GM12875 (cell line): ENCODE data around the gene HCFC1.

Source experiments
- H3K4me3 ChIP-seq: one replicate; pipeline ENCODE4 v1.5.1; 2011; ENCODE audit warnings: low read depth, low read length, control low read depth
- TF ChIP-seq, protein P1 (sequence below): IDR thresholded peaks from 2 replicates; pipeline ENCODE4 v1.5.1; 2011; ENCODE audit warnings: low read depth, mild to moderate bottlenecking, control low read depth, inconsistent platforms, low read length, moderate library complexity, borderline replicate concordance; ENCODE audit not compliant: insufficient read depth

The HCFC1 gene

DNA sequence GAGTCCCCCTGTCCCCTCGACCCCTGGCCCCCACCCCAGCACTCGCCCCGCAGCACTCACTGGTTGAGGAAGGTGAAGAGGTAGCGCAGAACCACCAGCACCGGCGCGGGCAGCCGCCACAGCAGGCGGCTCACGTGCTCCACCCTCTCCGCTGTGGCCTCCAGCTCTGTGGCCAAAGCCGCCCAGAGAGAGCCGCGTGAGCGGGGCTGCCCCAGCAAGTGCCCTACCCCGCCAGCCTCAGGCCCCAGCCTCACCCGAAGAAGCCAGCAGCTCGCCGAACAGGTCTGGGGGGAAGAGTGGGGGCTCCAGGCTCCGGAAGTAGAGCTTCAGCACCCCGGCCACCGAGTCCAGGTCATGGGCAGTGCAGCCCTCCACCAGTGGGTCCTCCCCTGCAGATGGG lies 61.2 kb downstream of the HCFC1 start:
- no peak overlapping the region for H3K4me3 ChIP-seq
- TF ChIP-seq, protein P1, sequence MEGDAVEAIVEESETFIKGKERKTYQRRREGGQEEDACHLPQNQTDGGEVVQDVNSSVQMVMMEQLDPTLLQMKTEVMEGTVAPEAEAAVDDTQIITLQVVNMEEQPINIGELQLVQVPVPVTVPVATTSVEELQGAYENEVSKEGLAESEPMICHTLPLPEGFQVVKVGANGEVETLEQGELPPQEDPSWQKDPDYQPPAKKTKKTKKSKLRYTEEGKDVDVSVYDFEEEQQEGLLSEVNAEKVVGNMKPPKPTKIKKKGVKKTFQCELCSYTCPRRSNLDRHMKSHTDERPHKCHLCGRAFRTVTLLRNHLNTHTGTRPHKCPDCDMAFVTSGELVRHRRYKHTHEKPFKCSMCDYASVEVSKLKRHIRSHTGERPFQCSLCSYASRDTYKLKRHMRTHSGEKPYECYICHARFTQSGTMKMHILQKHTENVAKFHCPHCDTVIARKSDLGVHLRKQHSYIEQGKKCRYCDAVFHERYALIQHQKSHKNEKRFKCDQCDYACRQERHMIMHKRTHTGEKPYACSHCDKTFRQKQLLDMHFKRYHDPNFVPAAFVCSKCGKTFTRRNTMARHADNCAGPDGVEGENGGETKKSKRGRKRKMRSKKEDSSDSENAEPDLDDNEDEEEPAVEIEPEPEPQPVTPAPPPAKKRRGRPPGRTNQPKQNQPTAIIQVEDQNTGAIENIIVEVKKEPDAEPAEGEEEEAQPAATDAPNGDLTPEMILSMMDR: no peak

DNA sequence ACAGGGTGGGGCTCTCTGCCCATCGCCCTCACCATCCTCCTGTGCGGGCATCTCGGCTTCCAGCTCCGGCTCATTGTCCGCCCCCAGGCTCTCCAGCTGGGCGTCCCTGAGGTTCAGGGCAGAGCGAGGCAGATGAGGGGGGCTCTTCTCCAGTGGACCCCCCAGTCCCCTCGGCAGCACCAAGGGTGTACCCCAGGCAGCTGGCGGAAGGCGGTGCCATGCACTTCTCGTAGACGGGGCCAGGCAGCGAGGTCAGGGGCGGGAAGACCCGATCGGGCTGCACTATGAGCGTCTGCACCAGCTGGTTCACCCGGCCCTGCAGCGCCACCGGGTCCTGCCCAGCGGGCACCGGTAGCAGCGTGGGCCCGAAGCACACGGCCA lies 61.6 kb downstream of the HCFC1 start:
- H3K4me3 ChIP-seq: no peak overlapping the region
- TF ChIP-seq, protein P1: no peak

DNA sequence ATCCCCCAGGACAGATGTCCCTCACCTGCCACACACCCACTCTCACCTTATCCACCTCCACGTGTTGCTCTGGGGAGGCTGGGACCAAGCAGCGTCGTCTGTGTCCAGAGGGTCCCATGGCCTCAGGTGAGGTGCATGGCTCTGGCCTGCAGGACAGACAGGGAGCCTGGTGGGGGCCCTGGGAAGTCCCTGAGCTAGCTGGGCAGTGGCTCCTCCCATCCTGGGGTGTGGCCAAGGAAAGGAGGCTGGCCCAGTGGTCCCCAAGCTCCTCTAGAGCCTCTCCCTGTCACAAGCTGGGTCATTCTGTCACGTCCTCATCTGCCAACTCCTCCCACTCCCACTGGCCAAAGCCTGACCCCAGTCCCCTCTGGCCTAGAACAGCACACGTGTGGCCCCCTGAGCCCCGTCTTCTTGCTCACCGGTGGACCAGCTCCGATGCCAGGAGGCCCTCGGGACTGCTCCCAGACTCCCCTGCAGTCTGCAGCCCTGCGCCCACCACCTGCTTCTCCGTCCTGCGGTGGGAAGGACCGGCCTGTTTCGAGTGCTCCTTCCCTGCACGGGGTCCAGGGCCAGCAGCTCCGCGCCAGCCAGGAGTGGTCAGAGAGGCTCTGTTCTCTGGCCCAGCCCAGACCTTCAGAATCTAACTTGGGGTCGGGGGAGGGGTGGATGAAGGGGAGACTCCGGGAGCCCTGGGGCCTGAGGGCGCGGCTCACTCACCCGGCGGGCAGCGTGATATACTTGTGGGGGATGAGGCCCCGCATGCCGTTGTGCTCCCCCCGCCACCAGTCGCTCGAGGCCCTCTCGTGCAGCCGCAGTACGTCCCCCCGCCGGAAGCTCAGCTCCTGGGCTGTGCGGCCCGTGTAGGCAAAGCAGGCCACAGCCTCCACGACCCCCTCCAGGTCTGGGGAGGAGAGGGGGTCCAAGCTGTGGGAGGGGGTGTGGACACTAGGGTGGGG lies 62.3 kb downstream of the HCFC1 start:
- TF ChIP-seq, protein P1: no peak
- no peak overlapping the region for H3K4me3 ChIP-seq

DNA sequence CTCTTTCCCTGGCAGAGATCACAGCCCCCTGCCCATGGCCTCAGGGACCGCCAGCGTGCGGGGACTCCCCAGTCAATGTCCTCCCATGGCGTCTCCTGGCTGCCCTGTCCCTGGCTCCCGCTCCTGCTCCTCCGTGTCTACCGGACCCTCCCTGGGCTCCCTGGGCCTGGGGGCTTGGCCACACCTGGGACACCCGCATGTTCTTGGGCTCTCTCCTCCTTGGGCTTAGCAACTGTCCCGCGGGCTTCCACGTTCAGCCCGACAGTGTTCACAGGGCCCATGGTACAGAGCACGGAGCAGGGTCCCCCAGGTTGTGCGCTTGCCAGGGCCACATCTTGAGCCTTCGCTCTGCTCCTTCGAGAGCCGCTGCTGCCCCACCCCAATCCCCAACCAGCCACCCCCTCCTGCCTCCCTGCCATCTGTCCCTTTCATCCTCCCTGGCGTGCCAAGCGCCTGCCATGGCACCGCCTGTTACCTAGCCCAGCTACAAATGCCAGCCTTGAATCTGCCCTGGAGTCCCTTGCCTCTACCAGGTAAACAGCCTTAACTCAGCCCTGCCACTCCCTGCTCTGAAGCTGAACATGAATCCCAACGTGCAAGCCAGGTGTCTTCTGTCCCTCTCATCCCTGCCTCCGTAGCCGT lies 63.3 kb downstream of the HCFC1 start:
- H3K4me3 ChIP-seq: no peak overlapping the region
- TF ChIP-seq, protein P1: no peak

DNA sequence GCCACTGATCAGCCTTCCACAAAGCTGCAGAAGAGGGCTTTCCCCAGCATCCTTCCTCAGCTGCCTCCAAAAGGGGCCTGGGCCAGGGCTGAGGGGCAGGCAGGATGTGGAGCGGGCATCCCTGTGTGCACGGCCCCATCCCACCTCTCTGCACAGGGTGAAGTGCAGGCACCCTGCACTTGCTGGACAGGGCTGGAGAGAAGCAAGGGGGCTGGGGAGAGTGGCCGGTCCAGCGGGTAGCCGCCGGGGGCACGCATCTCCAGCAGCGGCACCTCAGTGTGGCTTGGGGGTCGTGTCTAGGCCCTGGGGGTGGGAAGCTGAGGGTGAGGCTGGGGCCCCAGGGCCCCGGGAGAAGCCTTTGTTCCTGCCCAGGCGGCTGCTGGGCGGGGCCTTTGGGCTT lies 64.2 kb downstream of the HCFC1 start:
- no peak overlapping the region for H3K4me3 ChIP-seq
- TF ChIP-seq, protein P1: no peak

DNA sequence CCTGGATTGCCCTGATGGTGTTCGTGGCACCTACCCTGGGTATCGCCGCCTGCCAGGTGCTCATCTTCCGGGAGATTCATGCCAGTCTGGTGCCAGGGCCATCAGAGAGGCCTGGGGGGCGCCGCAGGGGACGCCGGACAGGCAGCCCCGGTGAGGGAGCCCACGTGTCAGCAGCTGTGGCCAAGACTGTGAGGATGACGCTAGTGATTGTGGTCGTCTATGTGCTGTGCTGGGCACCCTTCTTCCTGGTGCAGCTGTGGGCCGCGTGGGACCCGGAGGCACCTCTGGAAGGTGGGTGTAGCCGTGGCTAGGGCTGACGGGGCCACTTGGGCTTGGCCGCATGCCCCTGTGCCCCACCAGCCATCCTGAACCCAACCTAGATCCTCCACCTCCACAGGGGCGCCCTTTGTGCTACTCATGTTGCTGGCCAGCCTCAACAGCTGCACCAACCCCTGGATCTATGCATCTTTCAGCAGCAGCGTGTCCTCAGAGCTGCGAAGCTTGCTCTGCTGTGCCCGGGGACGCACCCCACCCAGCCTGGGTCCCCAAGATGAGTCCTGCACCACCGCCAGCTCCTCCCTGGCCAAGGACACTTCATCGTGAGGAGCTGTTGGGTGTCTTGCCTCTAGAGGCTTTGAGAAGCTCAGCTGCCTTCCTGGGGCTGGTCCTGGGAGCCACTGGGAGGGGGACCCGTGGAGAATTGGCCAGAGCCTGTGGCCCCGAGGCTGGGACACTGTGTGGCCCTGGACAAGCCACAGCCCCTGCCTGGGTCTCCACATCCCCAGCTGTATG lies 65.3 kb downstream of the HCFC1 start:
- H3K4me3 ChIP-seq: no peak overlapping the region
- TF ChIP-seq, protein P1: no peak
